MG63 (cell line): ENCODE measurements around the gene AP1S3. TPM values are rescaled to one million over a fixed set of nuclear protein-coding genes. Genes with fewer than 3 reads are reported as not detected.
"Not testable (repeated sequence)": the region's sequence is repeated elsewhere in the genome, so short reads cannot be mapped to it uniquely, and the experiment has no call there.

Experiments
- DNase-seq: peaks from one replicate; pipeline ENCODE4 v3.0.0-alpha.2; 2020
- H3K27me3 ChIP-seq: fragments of 250-450 bp; sonication (Bioruptor Pico); 2 replicates; pipeline ENCODE4 v1.5.1; 2020; ENCODE audit warnings: mild to moderate bottlenecking, moderate library complexity
- H3K36me3 ChIP-seq: fragments of 250-450 bp; sonication (Bioruptor Pico); 2 replicates; pipeline ENCODE4 v1.5.1; 2020; ENCODE audit warnings: mild to moderate bottlenecking, moderate library complexity
- H3K4me3 ChIP-seq: fragments of 250-450 bp; sonication (Bioruptor Pico); 2 replicates; pipeline ENCODE4 v1.5.1; 2020; ENCODE audit warnings: mild to moderate bottlenecking, moderate library complexity
- H3K9me3 ChIP-seq: fragments of 250-450 bp; sonication (Bioruptor Pico); 2 replicates; pipeline ENCODE4 v1.5.1; 2020; ENCODE audit warnings: mild to moderate bottlenecking, moderate library complexity
- total RNA-seq: library from RNA; depleted of rRNA; stranded (reverse); fragments of >200 nt; shearing (Covaris generic); gene quantifications from 2 replicates; pipeline ENCODE4 v1.2.3, GENCODE V29; 2014; ENCODE audit warnings: low replicate concordance; rRNA removed

AP1S3 gene
- 22.2 and 35.5 TPM in 2 replicates for total RNA-seq

DNA sequence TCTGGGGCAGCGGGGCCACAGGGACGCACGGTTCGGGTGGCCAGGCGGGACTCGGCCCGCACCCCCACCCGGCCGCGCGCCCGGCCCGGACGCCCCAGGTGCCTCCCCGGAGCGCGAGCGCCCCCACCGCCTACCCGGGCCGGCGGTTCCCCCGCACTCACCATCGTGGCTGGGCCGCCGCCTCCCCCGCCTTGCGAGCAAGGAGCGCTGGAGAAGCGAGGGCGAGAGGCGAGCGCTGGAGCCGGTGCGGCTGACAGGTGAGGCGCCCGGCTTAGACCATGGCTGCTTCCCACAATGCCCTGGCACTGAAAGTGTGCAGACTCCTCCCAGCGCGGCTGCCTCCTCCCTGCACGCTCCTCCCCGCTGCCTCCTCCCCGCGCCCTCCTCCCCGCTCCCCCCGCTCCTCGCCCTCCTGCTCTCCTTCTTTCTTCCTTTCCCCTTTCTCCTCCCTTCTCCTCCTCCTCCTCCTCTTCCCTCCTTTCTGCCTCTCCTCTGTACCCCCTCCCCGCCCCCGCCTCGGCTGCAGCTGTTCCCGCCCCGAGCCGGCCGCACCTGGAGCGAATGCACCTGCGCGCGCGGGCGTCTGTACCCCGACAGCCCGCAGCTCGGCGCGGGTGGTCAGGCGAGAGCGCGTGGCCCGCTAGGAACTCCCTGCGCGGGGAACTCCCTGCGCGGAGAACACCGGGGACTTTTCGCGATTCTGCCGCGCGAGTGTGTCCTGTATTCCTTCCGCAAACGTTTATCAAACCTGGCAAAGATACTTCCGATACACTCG, at the start of gene AP1S3:
Gene AP1S3, minus strand, starts transcription at position 296 of the 775 bp plus-strand sequence. Its CDS starts 132 bp downstream, at position 164.
- Histone ChIP-seq H3K4me3 (peak within 1 kb of the TSS; percentile 64), H3K27me3 (no peaks in the 10 kb centered on the region), H3K36me3 (peaks cover 7% of the 10 kb centered on the region; the same call in 1 of the 2 replicates), H3K9me3 (no peaks in the 10 kb centered on the region)
- peak; percentile 67 for DNase-seq

DNA sequence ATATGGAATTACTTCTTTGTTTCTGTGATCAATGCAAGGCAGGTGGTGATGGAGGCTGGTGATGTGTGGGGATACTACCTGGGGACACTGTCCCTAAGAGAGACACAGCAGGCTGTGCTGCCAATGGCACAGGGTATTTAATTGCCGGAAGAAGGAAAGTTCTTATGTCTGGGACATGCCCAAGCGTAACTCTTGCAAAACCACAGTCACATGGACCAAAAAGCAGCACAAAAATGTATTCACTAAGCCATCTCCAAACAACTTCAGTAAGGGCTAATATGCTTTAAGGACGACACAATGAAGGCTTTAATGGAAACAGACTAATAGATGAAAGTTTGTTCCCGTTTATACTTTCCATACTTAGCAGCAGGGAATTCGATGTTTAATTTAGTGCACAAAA, 49.7 kb upstream of the AP1S3 start:
- H3K9me3 ChIP-seq = no peaks in the 10 kb centered on the region
- H3K36me3 ChIP-seq = peaks cover 22% of the 10 kb centered on the region
- no peak overlapping the region for H3K4me3 ChIP-seq
- DNase-seq = no peak
- H3K27me3 ChIP-seq = no peaks in the 10 kb centered on the region

GRCh38 chr2:223886726-223887125, 49.3 kb upstream of the AP1S3 start:
- H3K4me3 ChIP-seq = no peak overlapping the region
- no peak for DNase-seq
- no peaks in the 10 kb centered on the region for H3K27me3 ChIP-seq
- peaks cover 22% of the 10 kb centered on the region for H3K36me3 ChIP-seq
- no peaks in the 10 kb centered on the region for H3K9me3 ChIP-seq

- Histone ChIP-seq H3K36me3 (peaks cover 21% of the 10 kb centered on the region), H3K4me3 (no peak overlapping the region), H3K27me3 (no peaks in the 10 kb centered on the region), H3K9me3 (no peaks in the 10 kb centered on the region)
- DNase-seq = peak; percentile 25
Observed at GRCh38 chr2:223884399-223884798, 47.0 kb upstream of the AP1S3 start.

GRCh38 chr2:223882715-223883114, 45.3 kb upstream of the AP1S3 start:
- no peak overlapping the region for H3K4me3 ChIP-seq
- no peak for DNase-seq
- no peaks in the 10 kb centered on the region for H3K9me3 ChIP-seq
- peaks cover 22% of the 10 kb centered on the region for H3K36me3 ChIP-seq
- no peaks in the 10 kb centered on the region for H3K27me3 ChIP-seq

GRCh38 chr2:223880796-223881195, 43.4 kb upstream of the AP1S3 start:
- Histone ChIP-seq H3K27me3 (no peaks in the 10 kb centered on the region), H3K9me3 (no peaks in the 10 kb centered on the region), H3K36me3 (peaks cover 24% of the 10 kb centered on the region), H3K4me3 (no peak overlapping the region)
- no peak for DNase-seq

DNA sequence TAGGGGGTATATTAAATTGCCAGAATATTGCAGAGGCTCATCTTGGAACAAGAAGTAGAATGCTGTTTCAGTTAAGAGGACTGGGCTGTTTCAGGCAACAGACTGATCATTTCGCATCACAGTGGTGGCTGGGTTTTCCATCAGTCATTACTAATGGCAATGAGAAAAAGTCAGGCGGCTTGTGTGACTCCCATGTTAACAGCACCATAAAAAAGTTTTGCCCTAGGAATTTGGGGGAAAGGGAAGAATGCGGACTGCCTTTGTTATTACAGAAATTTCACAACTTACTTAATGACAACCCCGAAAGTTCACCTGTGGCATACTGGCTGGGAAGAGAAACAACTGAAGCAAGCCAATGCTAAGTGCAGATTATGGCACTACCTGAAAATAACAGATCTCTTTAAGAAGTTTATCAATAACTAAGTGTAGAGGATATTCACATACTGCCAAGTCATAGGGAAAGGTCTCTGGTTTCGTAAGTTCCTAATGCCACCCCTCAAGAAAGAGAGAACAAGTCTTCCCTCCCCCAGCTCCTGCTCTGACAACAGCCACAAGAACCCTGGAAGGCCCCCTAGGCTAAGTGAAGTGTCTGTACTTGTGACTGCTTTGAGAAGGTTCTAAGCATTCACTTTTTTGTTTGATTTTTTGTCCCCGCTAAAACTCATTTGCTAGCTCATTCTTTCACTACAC, 40.5 kb upstream of the AP1S3 start:
- no peaks in the 10 kb centered on the region for H3K27me3 ChIP-seq
- H3K9me3 ChIP-seq = no peaks in the 10 kb centered on the region
- no peak for DNase-seq
- H3K4me3 ChIP-seq = no peak overlapping the region
- peaks cover 24% of the 10 kb centered on the region for H3K36me3 ChIP-seq

- Histone ChIP-seq H3K27me3 (no peaks in the 10 kb centered on the region), H3K9me3 (no peaks in the 10 kb centered on the region), H3K4me3 (no peak overlapping the region), H3K36me3 (peaks cover 15% of the 10 kb centered on the region)
- no peak for DNase-seq
Observed at GRCh38 chr2:223873672-223874071, 36.3 kb upstream of the AP1S3 start.

DNA sequence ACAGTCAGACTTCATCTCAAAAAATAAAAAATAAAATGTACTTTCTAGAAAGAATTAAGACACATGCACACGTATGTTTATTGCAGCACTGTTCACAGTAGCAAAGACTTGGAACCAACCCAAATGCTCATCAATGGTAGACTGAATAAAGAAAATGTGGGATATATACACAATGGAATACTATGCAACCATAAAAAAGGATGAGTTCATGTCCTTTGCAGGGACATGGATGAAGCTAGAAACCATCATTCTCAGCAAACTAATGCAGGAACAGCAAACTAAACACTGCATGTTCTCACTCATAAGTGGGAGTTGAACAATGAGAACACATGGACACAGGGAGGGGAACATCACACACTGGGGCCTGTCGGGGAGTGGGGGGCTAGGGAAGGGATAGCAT, 35.4 kb upstream of the AP1S3 start:
- not testable (repeated sequence) for H3K36me3 ChIP-seq, H3K27me3 ChIP-seq, H3K9me3 ChIP-seq, DNase-seq, H3K4me3 ChIP-seq

GRCh38 chr2:223871661-223872060, 34.3 kb upstream of the AP1S3 start:
- not testable (repeated sequence) for DNase-seq, H3K4me3 ChIP-seq, H3K27me3 ChIP-seq, H3K36me3 ChIP-seq, H3K9me3 ChIP-seq

GRCh38 chr2:223870840-223871611, 33.6 kb upstream of the AP1S3 start:
- Histone ChIP-seq H3K36me3 (peaks cover 5% of the 10 kb centered on the region), H3K27me3 (no peaks in the 10 kb centered on the region), H3K9me3 (no peaks in the 10 kb centered on the region), H3K4me3 (no peak overlapping the region)
- DNase-seq = no peak

- Histone ChIP-seq H3K27me3 (no peaks in the 10 kb centered on the region), H3K4me3 (no peak overlapping the region), H3K9me3 (no peaks in the 10 kb centered on the region), H3K36me3 (peaks cover 2% of the 10 kb centered on the region; the same call in 1 of the 2 replicates)
- DNase-seq = no peak
Observed at GRCh38 chr2:223868005-223868404, 30.6 kb upstream of the AP1S3 start.

- H3K36me3 ChIP-seq = peaks cover 4% of the 10 kb centered on the region; the same call in 1 of the 2 replicates
- H3K27me3 ChIP-seq = no peaks in the 10 kb centered on the region
- DNase-seq = no peak
- H3K9me3 ChIP-seq = no peaks in the 10 kb centered on the region
- no peak overlapping the region for H3K4me3 ChIP-seq
Observed at GRCh38 chr2:223865907-223866508, 28.6 kb upstream of the AP1S3 start.

DNA sequence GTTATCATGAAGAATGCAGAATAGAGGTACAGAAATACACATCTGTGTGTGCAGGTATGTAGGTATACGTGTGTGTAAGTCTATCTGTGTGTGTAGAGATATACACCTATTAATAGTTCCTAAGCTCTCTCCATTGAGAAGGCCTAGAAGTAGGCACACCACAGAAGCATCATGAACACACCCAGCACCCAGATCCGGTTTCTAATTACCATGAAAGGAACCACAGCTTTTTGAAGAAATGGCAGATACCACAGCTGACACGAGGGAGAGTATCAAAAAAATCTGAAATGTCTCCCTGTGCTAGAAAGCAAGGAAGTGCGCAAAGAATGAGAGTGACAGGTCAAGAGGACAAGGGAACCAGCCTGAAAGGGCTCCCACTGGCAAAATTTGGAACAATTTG, 27.7 kb upstream of the AP1S3 start:
- Histone ChIP-seq H3K36me3 (peaks cover 4% of the 10 kb centered on the region; the same call in 1 of the 2 replicates), H3K4me3 (no peak overlapping the region), H3K27me3 (no peaks in the 10 kb centered on the region), H3K9me3 (no peaks in the 10 kb centered on the region)
- no peak for DNase-seq

- Histone ChIP-seq H3K9me3 (no peaks in the 10 kb centered on the region), H3K27me3 (no peaks in the 10 kb centered on the region), H3K36me3 (peaks cover 4% of the 10 kb centered on the region; the same call in 1 of the 2 replicates), H3K4me3 (no peak overlapping the region)
- DNase-seq = no peak
Observed at GRCh38 chr2:223863491-223863890, 26.1 kb upstream of the AP1S3 start.

DNA sequence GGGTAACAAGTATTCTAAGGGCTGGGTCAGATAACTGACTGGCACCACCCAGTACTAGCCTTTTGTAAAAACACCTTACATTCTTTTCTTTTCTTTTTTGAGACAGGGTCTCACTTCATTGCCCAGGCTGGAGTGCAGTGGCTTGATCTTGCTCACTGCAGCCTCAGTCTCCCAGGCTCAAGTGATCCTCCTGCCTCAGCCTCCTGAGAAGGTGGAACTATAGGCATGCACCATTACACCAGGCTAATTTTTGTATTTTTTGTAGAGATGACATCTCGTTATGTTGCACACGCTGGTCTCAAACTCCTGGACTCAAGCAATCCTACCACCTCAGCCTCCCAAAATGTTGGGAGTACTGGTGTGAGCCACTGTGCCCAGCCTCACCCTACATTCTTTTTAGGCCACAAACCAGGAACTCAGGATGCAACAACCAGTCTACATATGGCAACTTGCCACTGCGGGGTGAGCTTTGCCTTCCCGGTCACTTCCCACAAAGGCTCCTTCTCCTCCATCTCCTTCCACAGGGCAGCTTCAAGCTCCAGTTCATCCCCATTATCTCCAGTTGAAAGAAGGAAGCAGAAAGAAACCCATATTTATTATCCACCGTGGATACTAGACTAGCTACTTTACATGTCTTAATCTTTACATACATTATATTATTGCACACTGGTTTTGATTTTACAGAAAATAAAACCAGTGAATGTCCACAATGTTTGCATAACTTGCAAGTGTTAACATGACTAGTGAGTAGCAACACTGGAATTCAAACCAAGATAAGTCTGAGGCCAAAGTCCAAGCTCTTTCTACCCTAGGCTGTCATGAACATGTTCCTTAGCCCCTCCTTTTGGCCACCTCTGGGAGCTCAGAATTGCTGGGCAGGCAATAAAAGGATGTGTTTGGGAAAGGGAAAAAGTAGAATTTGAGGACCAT, 23.7 kb upstream of the AP1S3 start:
- Histone ChIP-seq H3K4me3 (no peak overlapping the region), H3K27me3 (no peaks in the 10 kb centered on the region), H3K9me3 (no peaks in the 10 kb centered on the region), H3K36me3 (peaks cover 4% of the 10 kb centered on the region; the same call in 1 of the 2 replicates)
- DNase-seq = peak; percentile 83
